GM03348 (cell line): Measurements from ENCODE around the gene HCAR2.
A peak's percentile ranks its signal among the peaks of the same experiment; 100 is the strongest.
"Not testable (repeated sequence)": the region's sequence is repeated elsewhere in the genome, so short reads cannot be mapped to it uniquely, and the experiment has no call there.

ENCODE experiments used
- DNase-seq: peaks from one replicate; pipeline ENCODE4 v3.0.0; 2012; ENCODE audit warnings: low spot score

HCAR2 gene

GRCh38 chr12:122716658-122717057 is 13.5 kb upstream of the HCAR2 start, which contains the start of gene HCAR3:
TSS of gene HCAR3 (minus strand) at chr12:122716811. CDS start at chr12:122716737, 74 bp downstream.
- DNase-seq, result not testable (repeated sequence)

- DNase-seq, result not testable (repeated sequence)
Measured at GRCh38 chr12:122715211-122715610, 12.1 kb upstream of the HCAR2 start.

GRCh38 chr12:122713491-122714188 is 10.5 kb upstream of the HCAR2 start:
- DNase-seq, result not testable (repeated sequence)

GRCh38 chr12:122711266-122711665 is 8.1 kb upstream of the HCAR2 start:
- not testable (repeated sequence) for DNase-seq

- DNase-seq, result not testable (repeated sequence)
Measured at GRCh38 chr12:122710341-122710740, 7.2 kb upstream of the HCAR2 start.

GRCh38 chr12:122709287-122709686 is 6.1 kb upstream of the HCAR2 start:
- DNase-seq, result not testable (repeated sequence)

- not testable (repeated sequence) for DNase-seq
Measured at GRCh38 chr12:122703841-122704240, 684 bp upstream of the HCAR2 start.

GRCh38 chr12:122701481-122701880 is 1.7 kb downstream of the HCAR2 start:
- not testable (repeated sequence) for DNase-seq

GRCh38 chr12:122700038-122700710 is 3.0 kb downstream of the HCAR2 start:
- not testable (repeated sequence) for DNase-seq

GRCh38 chr12:122696922-122697321 is 6.2 kb downstream of the HCAR2 start:
- DNase-seq, result not testable (repeated sequence)

- no peak for DNase-seq
Measured at GRCh38 chr12:122691566-122691965, 11.6 kb downstream of the HCAR2 start.

- DNase-seq, result no peak
Measured at GRCh38 chr12:122688291-122688690, 14.9 kb downstream of the HCAR2 start.

- DNase-seq, result no peak
Measured at GRCh38 chr12:122687086-122687485, 16.1 kb downstream of the HCAR2 start.

GRCh38 chr12:122686538-122686937 is 16.6 kb downstream of the HCAR2 start:
- no peak for DNase-seq

GRCh38 chr12:122684297-122684813 is 18.8 kb downstream of the HCAR2 start:
- DNase-seq, result no peak

GRCh38 chr12:122681814-122682213 is 21.3 kb downstream of the HCAR2 start:
- peak; percentile 71 for DNase-seq

- DNase-seq, result not testable (repeated sequence)
Measured at GRCh38 chr12:122680989-122681388, 22.2 kb downstream of the HCAR2 start.

GRCh38 chr12:122676781-122677180 is 26.4 kb downstream of the HCAR2 start:
- DNase-seq, result not testable (repeated sequence)

GRCh38 chr12:122676015-122676414 is 27.1 kb downstream of the HCAR2 start:
- not testable (repeated sequence) for DNase-seq

- DNase-seq, result no peak
Measured at GRCh38 chr12:122672515-122672914, 30.6 kb downstream of the HCAR2 start.

- DNase-seq, result peak; percentile 64
Measured at GRCh38 chr12:122669397-122670070, 33.6 kb downstream of the HCAR2 start.

GRCh38 chr12:122668268-122668667 is 34.9 kb downstream of the HCAR2 start:
- no peak for DNase-seq

- DNase-seq, result no peak
Measured at GRCh38 chr12:122665759-122666158, 37.4 kb downstream of the HCAR2 start.
